OCI-LY1 (cell line): ENCODE results near the gene MRPL49.

Experiments
- H2AFZ ChIP-seq: fragments of 200-600 bp; sonication (generic), shearing (Covaris generic); 2 replicates; pipeline ENCODE4 v1.6.0; 2014; ENCODE audit warnings: antibody characterized with exemption, mild to moderate bottlenecking, low read length
- H3F3A ChIP-seq: fragments of 200-600 bp; sonication (generic), shearing (Covaris generic); 2 replicates; pipeline ENCODE4 v1.6.0; 2014; ENCODE audit warnings: mild to moderate bottlenecking, antibody characterized with exemption, low read length, moderate library complexity; ENCODE audit not compliant: insufficient read depth
- H3K27ac ChIP-seq: fragments of 200-600 bp; sonication (generic); 2 replicates; pipeline ENCODE4 v1.5.1; 2014; ENCODE audit warnings: low read length, mixed run types, mild to moderate bottlenecking, low read depth; ENCODE audit not compliant: poor library complexity, severe bottlenecking
- H3K27me3 ChIP-seq: fragments of 200-600 bp; sonication (generic); 2 replicates; pipeline ENCODE4 v1.6.0; 2014; ENCODE audit warnings: antibody characterized with exemption, mild to moderate bottlenecking, low read length, moderate library complexity; ENCODE audit not compliant: insufficient read depth
- H3K36me3 ChIP-seq: fragments of 200-600 bp; sonication (generic); 2 replicates; pipeline ENCODE4 v1.6.1; 2014; ENCODE audit warnings: mild to moderate bottlenecking, antibody characterized with exemption, low read length, moderate library complexity, mixed read lengths; ENCODE audit not compliant: insufficient read depth
- H3K4me1 ChIP-seq: fragments of 200-600 bp; sonication (generic); 2 replicates; pipeline ENCODE4 v1.5.1; 2014; ENCODE audit warnings: mild to moderate bottlenecking, low read length, moderate library complexity; ENCODE audit not compliant: insufficient read depth, severe bottlenecking
- H3K4me2 ChIP-seq: fragments of 200-600 bp; sonication (generic), shearing (Covaris generic); 2 replicates; pipeline ENCODE4 v1.6.1; 2014; ENCODE audit warnings: low read length
- H3K4me3 ChIP-seq: fragments of 200-600 bp; sonication (generic); 2 replicates; pipeline ENCODE4 v1.5.1; 2014; ENCODE audit warnings: low read length, low read depth, mild to moderate bottlenecking, mixed read lengths; ENCODE audit not compliant: poor library complexity, severe bottlenecking
- H3K79me2 ChIP-seq: fragments of 200-600 bp; shearing (Covaris generic); 2 replicates; pipeline ENCODE4 v1.6.1; 2016; ENCODE audit warnings: mixed run types, low read length, mixed read lengths; ENCODE audit not compliant: insufficient read depth
- H3K9ac ChIP-seq: fragments of 200-600 bp; sonication (generic), shearing (Covaris generic); 2 replicates; pipeline ENCODE4 v1.6.1; 2014; ENCODE audit warnings: mild to moderate bottlenecking, low read length, mixed read lengths
- H3K9me2 ChIP-seq: fragments of 200-600 bp; sonication (generic), shearing (Covaris generic); 2 replicates; pipeline ENCODE4 v1.6.1; 2014; ENCODE audit warnings: low read depth, mild to moderate bottlenecking, low read length, mixed read lengths
- H3K9me3 ChIP-seq: fragments of 200-600 bp; shearing (Covaris generic); 2 replicates; pipeline ENCODE4 v1.6.1; 2014; ENCODE audit warnings: low read length, mixed read lengths
- H4K20me1 ChIP-seq: fragments of 200-600 bp; sonication (generic), shearing (Covaris generic); 2 replicates; pipeline ENCODE4 v1.6.0; 2016; ENCODE audit warnings: mild to moderate bottlenecking, low read length; ENCODE audit not compliant: insufficient read depth
- CTCF ChIP-seq: fragments of 200-600 bp; sonication (generic), shearing (Covaris generic); IDR thresholded peaks from 2 replicates; pipeline ENCODE4 v1.5.1; 2017; ENCODE audit warnings: mild to moderate bottlenecking, antibody characterized with exemption, low read length, moderate library complexity, mixed read lengths
- EZH2 ChIP-seq: fragments of 200-600 bp; sonication (generic), shearing (Covaris generic); IDR thresholded peaks from 2 replicates; pipeline ENCODE4 v1.8.0; 2017; ENCODE audit warnings: borderline replicate concordance, mixed run types, mild to moderate bottlenecking, antibody characterized with exemption, low read length, moderate library complexity, mixed read lengths

MRPL49 gene

DNA sequence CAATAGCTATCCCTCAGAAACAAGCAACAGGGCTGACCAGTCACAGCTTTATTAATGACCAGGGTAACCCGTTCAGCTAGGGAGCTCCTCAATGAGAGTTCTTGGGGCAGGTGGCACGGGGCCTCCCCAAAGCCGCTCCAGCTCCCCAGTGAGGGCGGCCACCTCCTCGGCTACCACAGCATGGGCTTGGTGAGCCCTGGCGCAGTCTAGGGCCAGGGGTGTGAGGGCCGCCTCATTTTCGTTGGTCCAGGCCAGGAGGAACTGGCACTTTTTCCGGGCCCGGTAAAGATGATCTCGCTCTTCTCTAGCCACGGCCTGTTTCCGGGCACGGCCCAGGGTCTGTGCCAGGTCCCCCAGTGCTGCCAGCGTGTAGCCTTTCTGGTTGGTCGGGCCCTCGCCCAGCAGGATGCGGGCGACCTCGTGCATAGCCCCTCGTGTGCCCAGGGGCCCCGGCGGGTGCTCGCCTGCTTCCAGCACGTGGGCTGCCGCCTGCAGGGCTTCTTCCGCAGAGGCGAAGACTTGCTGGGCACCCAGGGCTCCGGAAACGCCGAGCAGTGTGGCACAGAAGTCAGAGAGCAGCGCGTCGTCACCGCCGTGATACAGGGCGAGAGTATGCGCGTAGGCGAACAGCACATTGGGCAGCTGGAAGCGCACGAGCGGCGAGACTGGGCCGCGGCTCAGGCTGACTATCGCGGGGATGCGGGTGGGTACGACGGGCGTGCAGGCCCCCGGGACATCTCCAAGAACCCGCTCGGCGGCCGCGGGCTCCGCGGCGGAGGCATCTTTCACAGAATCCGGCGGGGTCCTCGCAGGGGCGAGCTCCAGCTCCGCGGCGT is 5.5 kb upstream of the MRPL49 start:
- no peak for TF ChIP-seq CTCF
- TF ChIP-seq EZH2, result no peak
- Histone ChIP-seq H3K36me3 (peaks cover 67% of the 10 kb centered on the region), H2AFZ (no peak overlapping the region)

GRCh38 chr11:65117206-65118096 is 4.7 kb upstream of the MRPL49 start, which contains the start of gene ZNHIT2:
TSS of gene ZNHIT2 (minus strand) at chr11:65117701. CDS start at chr11:65117653, 48 bp downstream.
- Histone ChIP-seq H3F3A (0 out of 2 replicates have a peak, but pooled peaks cover 5% of the 10 kb centered on the region), H3K9me2 (no peaks in the 10 kb centered on the region)

More for the DNA sequence above, 5.5 kb upstream of the MRPL49 start:
- no peaks in the 10 kb centered on the region for H3K9me3 ChIP-seq
- peak overlapping the region; percentile 92 for H3K9ac ChIP-seq
- peaks cover 61% of the 10 kb centered on the region for H3K4me1 ChIP-seq
- peak overlapping the region; percentile 85 for H3K27ac ChIP-seq
- H3K4me3 ChIP-seq, result peak overlapping the region; percentile 70
- peaks cover 11% of the 10 kb centered on the region; the same call in 1 of the 2 replicates for H3K79me2 ChIP-seq
- H3K27me3 ChIP-seq, result no peaks in the 10 kb centered on the region
- peak overlapping the region; percentile 80 for H3K4me2 ChIP-seq
- no peaks in the 10 kb centered on the region for H3K9me2 ChIP-seq
- 0 out of 2 replicates have a peak, but pooled peaks cover 5% of the 10 kb centered on the region for H3F3A ChIP-seq
- no peaks in the 10 kb centered on the region for H4K20me1 ChIP-seq

More at GRCh38 chr11:65117206-65118096, 4.7 kb upstream of the MRPL49 start, which contains the start of gene ZNHIT2:
- no peak for TF ChIP-seq EZH2
- peak; percentile 87 for TF ChIP-seq CTCF
- peak within 1 kb of the TSS; percentile 70 for H3K4me3 ChIP-seq
- peak within 1 kb of the TSS; percentile 80 for H3K4me2 ChIP-seq
- no peaks in the 10 kb centered on the region for H4K20me1 ChIP-seq
- peaks cover 70% of the 10 kb centered on the region for H3K36me3 ChIP-seq
- H2AFZ ChIP-seq, result no peak within 1 kb of the TSS
- no peaks in the 10 kb centered on the region for H3K9me3 ChIP-seq
- H3K27ac ChIP-seq, result peak within 1 kb of the TSS; percentile 85
- no peaks in the 10 kb centered on the region for H3K27me3 ChIP-seq
- H3K79me2 ChIP-seq, result peaks cover 13% of the 10 kb centered on the region; the same call in 1 of the 2 replicates
- H3K9ac ChIP-seq, result peak within 1 kb of the TSS; percentile 92
- H3K4me1 ChIP-seq, result peaks cover 61% of the 10 kb centered on the region
